ENCODE data around the gene DPP9.

- TF ChIP-seq CTCF (IDR thresholded peaks at IDR 0.05; ENCODE audit: insufficient read depth, low read length), result no peak
- no peak for TF ChIP-seq POLR2AphosphoS5 (IDR thresholded peaks at IDR 0.05; ENCODE audit: low read depth)
- no peak for TF ChIP-seq REST (IDR thresholded peaks at IDR 0.05; ENCODE audit: insufficient replicate concordance, low read depth)
- TF ChIP-seq GABPA (IDR thresholded peaks at IDR 0.05; ENCODE audit: low read depth), result no peak
These were observed 28.4 kb downstream of the DPP9 start for GRCh38 chr19:4695224-4695731.

All from HL-60 (cell line).